GM12878 (cell line): ENCODE measurements around the gene RGN. TPM values are rescaled to one million over a fixed set of nuclear protein-coding genes. Genes with fewer than 3 reads are reported as not detected.

Experiments
- ATAC-seq: fragments of 200-7000 bp; cut with Tn5 transposase; 3 replicates; pipeline ENCODE4 v1.9.1; 2020; ENCODE audit warnings: mild to moderate bottlenecking, moderate library complexity
- BruUV-seq: library from RNA; stranded (reverse); fragments of 400-500 nt; replicated peaks from 2 replicates; lab custom pipeline; 2021; lab: Mats Ljungman, UMichigan
- CTCF ChIA-PET: fragments of 300-600 bp; sonication (Branson Sonifier 250); formaldehyde crosslinking; extraction: SDS; loops from one replicate; lab custom pipeline; 2021; ENCODE audit warnings: inconsistent platforms; lab: Yijun Ruan, JAX
- POLR2A ChIA-PET: fragments of 350-600 bp; formaldehyde crosslinking; extraction: SDS; loops from one replicate; lab custom pipeline; 2021; ENCODE audit warnings: inconsistent platforms; lab: Charles Lee
- RAD21 ChIA-PET: fragments of 300-600 bp; sonication (Branson Sonifier 250); formaldehyde crosslinking; loops from one replicate; lab custom pipeline; 2023; ENCODE audit warnings: antibody characterized with exemption; ENCODE audit not compliant: unreplicated experiment; lab: Charles Lee
- SMC1A ChIA-PET: fragments of 300-600 bp; sonication (Branson Sonifier 250); formaldehyde crosslinking; loops from one replicate; lab custom pipeline; 2023; ENCODE audit not compliant: unreplicated experiment, uncharacterized antibody; lab: Charles Lee
- DNase-seq: peaks from one replicate; pipeline ENCODE4 v3.0.0-alpha.2; 2011; ENCODE audit warnings: low read depth, low spot score
- FAIRE-seq: peaks from 3 replicates; lab custom pipeline; 2011; peaks lifted over from hg19 to GRCh38; lab: Jason Lieb, UNC
- H2AFZ ChIP-seq: 2 replicates; pipeline ENCODE4 v1.6.0; 2011; ENCODE audit warnings: low read depth, low read length, control low read depth; ENCODE audit not compliant: control insufficient read depth
- H3K27ac ChIP-seq: 2 replicates; pipeline ENCODE4 v1.5.1; 2011; ENCODE audit warnings: control low read depth; ENCODE audit not compliant: control insufficient read depth, insufficient read depth
- H3K27me3 ChIP-seq, 2 experiments: replicated peaks in 1 of 2; 2 replicates each; pipeline versions ENCODE4 v1.6.0 to v1.6.1; 2011; ENCODE audit warnings: low read length in 1 of 2; ENCODE audit not compliant: control insufficient read depth in 2 of 2, insufficient read depth in 2 of 2
- H3K36me3 ChIP-seq, 2 experiments: 2 replicates each; pipeline ENCODE4 v1.5.1; 2011; ENCODE audit warnings: low read length in 1 of 2; ENCODE audit not compliant: control insufficient read depth in 2 of 2, insufficient read depth in 2 of 2
- H3K4me1 ChIP-seq: 2 replicates; pipeline ENCODE4 v1.6.1; 2011; ENCODE audit warnings: mild to moderate bottlenecking, low read length, moderate library complexity, mixed read lengths; ENCODE audit not compliant: control insufficient read depth, insufficient read depth
- H3K4me2 ChIP-seq: 2 replicates; pipeline ENCODE4 v1.6.0; 2011; ENCODE audit warnings: control low read depth; ENCODE audit not compliant: control insufficient read depth, insufficient read depth
- H3K4me3 ChIP-seq: fragments of 200-600 bp; sonication (generic); 2 replicates; pipeline ENCODE4 v1.5.1; 2016
- H3K79me2 ChIP-seq: 2 replicates; pipeline ENCODE4 v1.6.0; 2011; ENCODE audit warnings: low read length; ENCODE audit not compliant: control insufficient read depth, insufficient read depth
- H3K9ac ChIP-seq: 2 replicates; pipeline ENCODE4 v1.8.0; 2011; ENCODE audit warnings: low read length, control low read depth, mixed read lengths; ENCODE audit not compliant: control insufficient read depth, insufficient read depth
- H3K9me3 ChIP-seq: replicated peaks from 3 replicates; pipeline ENCODE4 v1.5.1; 2011; ENCODE audit warnings: mild to moderate bottlenecking, low read length; ENCODE audit not compliant: control insufficient read depth, insufficient read depth
- H4K20me1 ChIP-seq: 2 replicates; pipeline ENCODE4 v1.6.0; 2011; ENCODE audit not compliant: control insufficient read depth, insufficient read depth
- EZH2 ChIP-seq: IDR thresholded peaks from 2 replicates; pipeline ENCODE4 v1.6.1; 2012; ENCODE audit warnings: low read depth, mild to moderate bottlenecking, control low read depth, inconsistent platforms, low read length, borderline replicate concordance; ENCODE audit not compliant: control insufficient read depth
- FOS ChIP-seq: IDR thresholded peaks from 3 replicates; pipeline ENCODE4 v1.6.1; 2011; ENCODE audit warnings: borderline replicate concordance; ENCODE audit not compliant: insufficient read length; ENCODE audit errors: extremely low read depth
- FOXK2 ChIP-seq: fragments of 450-650 bp; IDR thresholded peaks from 2 replicates; pipeline ENCODE4 v1.6.1; 2017; ENCODE audit warnings: mild to moderate bottlenecking, moderate library complexity
- IKZF1 ChIP-seq: fragments of 450-650 bp; conservative IDR thresholded peaks from 2 replicates; pipeline ENCODE4 v1.6.1; 2017; ENCODE audit warnings: antibody characterized with exemption, mild to moderate bottlenecking
- JUNB ChIP-seq: IDR thresholded peaks from 2 replicates; pipeline ENCODE4 v1.6.1; 2016; ENCODE audit warnings: antibody characterized with exemption, mild to moderate bottlenecking
- KLF5 ChIP-seq: fragments of 450-650 bp; IDR thresholded peaks from 2 replicates; pipeline ENCODE4 v1.6.1; 2014; ENCODE audit warnings: mild to moderate bottlenecking; ENCODE audit not compliant: partially characterized antibody
- MEF2A ChIP-seq: IDR thresholded peaks from 2 replicates; pipeline ENCODE4 v1.6.1; 2011; ENCODE audit warnings: low read depth, mild to moderate bottlenecking, low read length, moderate library complexity; ENCODE audit not compliant: insufficient read depth
- PML ChIP-seq: IDR thresholded peaks from 2 replicates; pipeline ENCODE4 v1.6.1; 2012; ENCODE audit warnings: low read length, inconsistent platforms
- SIN3A ChIP-seq: IDR thresholded peaks from 2 replicates; pipeline ENCODE4 v1.6.1; 2012; ENCODE audit warnings: low read depth, low read length, improper control_type of control experiment
- SMC3 ChIP-seq: IDR thresholded peaks from 2 replicates; pipeline ENCODE4 v1.6.1; 2011; ENCODE audit warnings: low read length, improper control_type of control experiment, borderline replicate concordance
- TCF7 ChIP-seq: IDR thresholded peaks from 2 replicates; pipeline ENCODE4 v1.6.1; 2014; ENCODE audit warnings: antibody characterized with exemption, borderline replicate concordance
- ZNF207 ChIP-seq: fragments of 450-650 bp; IDR thresholded peaks from 2 replicates; pipeline ENCODE4 v1.6.1; 2014; ENCODE audit warnings: antibody characterized with exemption, mild to moderate bottlenecking, borderline replicate concordance
- ZNF24 ChIP-seq: fragments of 450-650 bp; IDR thresholded peaks from 2 replicates; pipeline ENCODE4 v1.6.1; 2017; ENCODE audit warnings: antibody characterized with exemption, mild to moderate bottlenecking
- ZNF622 ChIP-seq: fragments of 450-650 bp; IDR thresholded peaks from 2 replicates; pipeline ENCODE4 v1.6.1; 2017; ENCODE audit warnings: mild to moderate bottlenecking, inconsistent platforms
- WGBS: methylation state at CpG from one replicate; pipeline ENCODE4 v1.1.6; 2016; ENCODE audit warnings: low lambda C conversion rate; ENCODE audit not compliant: insufficient replicate concordance, insufficient coverage; ENCODE audit errors: missing lambda C conversion rate; 5-methylcytosine and 5-hydroxymethylcytosine counted together
- in situ Hi-C: fragments of 300-500 bp; cut with MboI; formaldehyde crosslinking; loops from 9 replicates; pipeline ENCODE4 v1.14.3; 2018; ENCODE audit warnings: mixed read lengths
- intact Hi-C: fragments of 100-400 bp; cut with micrococcal nuclease; formaldehyde crosslinking; loops from one replicate; pipeline ENCODE4 v1.14.2; 2022; ENCODE audit not compliant: unreplicated experiment
- polyA plus RNA-seq, 11 experiments: library from polyadenylated mRNA; depleted of rRNA in 4 of 11; unstranded in 6 of 11; stranded (reverse) in 5 of 11; fragments of >200 nt; fragmentation: Nextera tagmentation in 4 of 11; fragmentation: Illumina TruSeq in 1 of 11; extraction: Ambion mirVana in 4 of 11; extraction: Trizol in 1 of 11; gene quantifications; 1 replicate in 1 of 11; 2 replicates in 10 of 11; pipeline versions ENCODE4 v1.2.1 to v1.2.3, GENCODE V29; 2011 to 2016; ENCODE audit warnings: inconsistent platforms in 2 of 11, missing spikeins in 2 of 11, low read depth in 1 of 11
- total RNA-seq, 4 experiments: library from RNA; depleted of rRNA in 3 of 4; stranded (reverse); fragments of >200 nt in 3 of 4; fragmentation: Illumina TruSeq in 1 of 4; extraction: Trizol in 1 of 4; gene quantifications; 2 replicates each; pipeline versions ENCODE4 v1.2.1 to v1.2.3, GENCODE V29; 2013 to 2021
- TF ChIP-seq, protein P1 (sequence below): fragments of 450-650 bp; IDR thresholded peaks from 2 replicates; pipeline ENCODE4 v1.6.1; 2017; ENCODE audit warnings: mild to moderate bottlenecking, moderate library complexity

Gene RGN
- total and polyA plus RNA-seq, 10 of the 15 experiments (the other 5 are each of a cell fraction or from before 2014, with no cell fraction given): 0.15 TPM; not detected in 9

DNA sequence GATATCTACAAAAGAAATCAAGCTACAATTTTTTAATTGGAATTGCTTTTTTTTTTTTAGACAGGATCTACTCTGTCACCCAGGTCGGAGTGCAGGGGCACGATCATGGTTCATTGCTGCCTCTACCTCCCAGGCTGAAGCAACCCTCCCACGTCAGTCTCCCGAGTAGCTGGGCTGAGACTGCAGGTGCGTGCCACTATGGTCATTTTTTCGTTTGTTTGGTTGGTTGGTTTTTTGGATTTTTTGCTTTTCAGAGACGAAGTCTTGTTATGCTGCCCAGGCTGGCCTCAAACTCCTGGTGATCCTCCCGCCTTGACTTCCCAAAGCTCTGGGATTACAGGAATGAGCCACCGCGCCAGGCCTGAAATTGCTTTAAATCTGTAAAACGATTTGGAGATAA, 15.6 kb downstream of the RGN start:
- POLR2A ChIA-PET: no interaction called here
- SMC1A ChIA-PET: interaction anchor here (0.7 to 1.8 kb wide), 10 partner anchors 9 to 297 kb away, joined by 3 to 9 read pairs (median 4); no protein-coding TSS in a partner anchor

DNA sequence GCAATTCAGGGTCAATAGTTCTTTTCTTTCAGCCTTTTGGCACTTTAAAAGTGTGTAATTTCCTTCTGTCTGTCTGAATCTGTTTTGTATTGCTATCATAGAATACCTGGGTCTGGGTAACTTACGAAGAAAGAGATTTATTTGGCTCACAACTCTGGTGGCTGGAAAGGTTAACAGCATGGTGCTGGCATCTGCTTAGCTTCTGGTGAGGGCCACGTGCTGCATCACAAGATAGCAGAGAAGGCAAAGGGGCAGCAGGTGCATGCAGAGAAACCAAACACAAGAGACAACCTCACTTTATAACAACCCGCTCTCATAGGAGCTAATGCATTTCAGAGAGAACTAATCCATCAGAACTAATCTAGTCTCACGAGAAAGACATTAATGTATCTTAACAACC, 18.8 kb downstream of the RGN start:
- H3K79me2 ChIP-seq: no peaks in the 10 kb centered on the region
- no peak overlapping the region for H3K4me3 ChIP-seq
- H3K4me1 ChIP-seq: no peaks in the 10 kb centered on the region
- intact Hi-C loops: loop anchor here (10.0 kb wide), 1 partner anchor 292 kb away; no protein-coding TSS in a partner anchor
- H3K4me2 ChIP-seq: no peak overlapping the region
- ATAC-seq: no peak
- H3K27ac ChIP-seq: no peak overlapping the region
- no peaks in the 10 kb centered on the region for H3K36me3 ChIP-seq
- no peak for DNase-seq
- no TSS peak for BruUV-seq
- in situ Hi-C loops: no loop called here
- no peak overlapping the region for H3K9ac ChIP-seq
- WGBS: 39% methylated on average over 4 of the region's 4 CpGs
- RAD21 ChIA-PET: no interaction called here
- SMC1A ChIA-PET: no interaction called here
- CTCF ChIA-PET: interaction anchor here (0.6 kb wide), 1 partner anchor 862 kb away, joined by 3 read pairs; no protein-coding TSS in a partner anchor
- no peak overlapping the region for H2AFZ ChIP-seq
- no peaks in the 10 kb centered on the region for H4K20me1 ChIP-seq
- H3K27me3 ChIP-seq: peaks cover 0 to 2% of the 10 kb centered on the region in 2 experiments; a peak in 1 of 4 replicates
- POLR2A ChIA-PET: interaction anchor here (0.6 kb wide), 1 partner anchor 787 kb away, joined by 7 read pairs; no protein-coding TSS in a partner anchor
- FAIRE-seq: no peak
- no peaks in the 10 kb centered on the region; the same call in 2 of the 3 replicates for H3K9me3 ChIP-seq
- TF ChIP-seq PML: no peak
- no peak for TF ChIP-seq KLF5
- TF ChIP-seq ZNF24: no peak
- no peak for TF ChIP-seq ZNF622
- no peak for TF ChIP-seq FOXK2
- TF ChIP-seq, protein P1, sequence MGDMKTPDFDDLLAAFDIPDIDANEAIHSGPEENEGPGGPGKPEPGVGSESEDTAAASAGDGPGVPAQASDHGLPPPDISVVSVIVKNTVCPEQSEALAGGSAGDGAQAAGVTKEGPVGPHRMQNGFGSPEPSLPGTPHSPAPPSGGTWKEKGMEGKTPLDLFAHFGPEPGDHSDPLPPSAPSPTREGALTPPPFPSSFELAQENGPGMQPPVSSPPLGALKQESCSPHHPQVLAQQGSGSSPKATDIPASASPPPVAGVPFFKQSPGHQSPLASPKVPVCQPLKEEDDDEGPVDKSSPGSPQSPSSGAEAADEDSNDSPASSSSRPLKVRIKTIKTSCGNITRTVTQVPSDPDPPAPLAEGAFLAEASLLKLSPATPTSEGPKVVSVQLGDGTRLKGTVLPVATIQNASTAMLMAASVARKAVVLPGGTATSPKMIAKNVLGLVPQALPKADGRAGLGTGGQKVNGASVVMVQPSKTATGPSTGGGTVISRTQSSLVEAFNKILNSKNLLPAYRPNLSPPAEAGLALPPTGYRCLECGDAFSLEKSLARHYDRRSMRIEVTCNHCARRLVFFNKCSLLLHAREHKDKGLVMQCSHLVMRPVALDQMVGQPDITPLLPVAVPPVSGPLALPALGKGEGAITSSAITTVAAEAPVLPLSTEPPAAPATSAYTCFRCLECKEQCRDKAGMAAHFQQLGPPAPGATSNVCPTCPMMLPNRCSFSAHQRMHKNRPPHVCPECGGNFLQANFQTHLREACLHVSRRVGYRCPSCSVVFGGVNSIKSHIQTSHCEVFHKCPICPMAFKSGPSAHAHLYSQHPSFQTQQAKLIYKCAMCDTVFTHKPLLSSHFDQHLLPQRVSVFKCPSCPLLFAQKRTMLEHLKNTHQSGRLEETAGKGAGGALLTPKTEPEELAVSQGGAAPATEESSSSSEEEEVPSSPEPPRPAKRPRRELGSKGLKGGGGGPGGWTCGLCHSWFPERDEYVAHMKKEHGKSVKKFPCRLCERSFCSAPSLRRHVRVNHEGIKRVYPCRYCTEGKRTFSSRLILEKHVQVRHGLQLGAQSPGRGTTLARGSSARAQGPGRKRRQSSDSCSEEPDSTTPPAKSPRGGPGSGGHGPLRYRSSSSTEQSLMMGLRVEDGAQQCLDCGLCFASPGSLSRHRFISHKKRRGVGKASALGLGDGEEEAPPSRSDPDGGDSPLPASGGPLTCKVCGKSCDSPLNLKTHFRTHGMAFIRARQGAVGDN: no peak
- TF ChIP-seq IKZF1: no peak
- TF ChIP-seq SMC3: no peak
- TF ChIP-seq EZH2: no peak
- TF ChIP-seq TCF7: no peak
- TF ChIP-seq MEF2A: no peak
- no peak for TF ChIP-seq FOS
- TF ChIP-seq ZNF207: no peak
- no peak for TF ChIP-seq SIN3A

More for the DNA sequence above, 15.6 kb downstream of the RGN start:
- 38% methylated on average over 11 of the region's 11 CpGs for WGBS
- no peak overlapping the region for H2AFZ ChIP-seq
- DNase-seq (no peak), FAIRE-seq (no peak), ATAC-seq (no peak)
- no peaks in the 10 kb centered on the region for H3K4me1 ChIP-seq
- no peaks in the 10 kb centered on the region for H3K36me3 ChIP-seq
- intact Hi-C loops: loop anchor here (5.0 to 10.0 kb wide), 3 partner anchors 192 to 337 kb away; partner anchors contain the start of gene SLC9A7
- ChIA-PET CTCF (interaction anchor here (0.6 to 2.3 kb wide), 23 partner anchors 12 to 689 kb away, joined by 3 to 12 read pairs (median 3); no protein-coding TSS in a partner anchor), RAD21 (interaction anchor here (0.9 to 1.8 kb wide), 3 partner anchors 190 to 297 kb away, joined by 3 to 8 read pairs (median 3); no protein-coding TSS in a partner anchor)
- H3K27me3 ChIP-seq: no peaks in the 10 kb centered on the region
- in situ Hi-C loops: no loop called here
- H3K4me2 ChIP-seq: no peak overlapping the region
- BruUV-seq: no TSS peak
- H3K9ac ChIP-seq: no peak overlapping the region
- no peaks in the 10 kb centered on the region for H3K9me3 ChIP-seq
- H3K27ac ChIP-seq: no peak overlapping the region
- no peaks in the 10 kb centered on the region for H3K79me2 ChIP-seq
- H3K4me3 ChIP-seq: no peak overlapping the region
- no peaks in the 10 kb centered on the region for H4K20me1 ChIP-seq
- TF ChIP-seq JUNB: no peak
